GM12878 (cell line): Measurements from ENCODE around the gene ALMS1. TPM values are rescaled to one million over a fixed set of nuclear protein-coding genes. Genes with fewer than 3 reads are reported as not detected.

Experiments used
- ATAC-seq: fragments of 200-7000 bp; cut with Tn5 transposase; 3 replicates; pipeline ENCODE4 v1.9.1; 2020; ENCODE audit warnings: mild to moderate bottlenecking, moderate library complexity
- BruUV-seq: library from RNA; stranded (reverse); fragments of 400-500 nt; replicated peaks from 2 replicates; lab custom pipeline; 2021; lab: Mats Ljungman, UMichigan
- CTCF ChIA-PET: fragments of 300-600 bp; sonication (Branson Sonifier 250); formaldehyde crosslinking; extraction: SDS; loops from one replicate; lab custom pipeline; 2021; ENCODE audit warnings: inconsistent platforms; lab: Yijun Ruan, JAX
- POLR2A ChIA-PET: fragments of 350-600 bp; formaldehyde crosslinking; extraction: SDS; loops from one replicate; lab custom pipeline; 2021; ENCODE audit warnings: inconsistent platforms; lab: Charles Lee
- RAD21 ChIA-PET: fragments of 300-600 bp; sonication (Branson Sonifier 250); formaldehyde crosslinking; loops from one replicate; lab custom pipeline; 2023; ENCODE audit warnings: antibody characterized with exemption; ENCODE audit not compliant: unreplicated experiment; lab: Charles Lee
- SMC1A ChIA-PET: fragments of 300-600 bp; sonication (Branson Sonifier 250); formaldehyde crosslinking; loops from one replicate; lab custom pipeline; 2023; ENCODE audit not compliant: unreplicated experiment, uncharacterized antibody; lab: Charles Lee
- DNase-seq: peaks from one replicate; pipeline ENCODE4 v3.0.0-alpha.2; 2011; ENCODE audit warnings: low read depth, low spot score
- FAIRE-seq: peaks from 3 replicates; lab custom pipeline; 2011; peaks lifted over from hg19 to GRCh38; lab: Jason Lieb, UNC
- H2AFZ ChIP-seq: 2 replicates; pipeline ENCODE4 v1.6.0; 2011; ENCODE audit warnings: low read depth, low read length, control low read depth; ENCODE audit not compliant: control insufficient read depth
- H3K27ac ChIP-seq: 2 replicates; pipeline ENCODE4 v1.5.1; 2011; ENCODE audit warnings: control low read depth; ENCODE audit not compliant: control insufficient read depth, insufficient read depth
- H3K27me3 ChIP-seq, 2 experiments: replicated peaks in 1 of 2; 2 replicates each; pipeline versions ENCODE4 v1.6.0 to v1.6.1; 2011; ENCODE audit warnings: low read length in 1 of 2; ENCODE audit not compliant: control insufficient read depth in 2 of 2, insufficient read depth in 2 of 2
- H3K36me3 ChIP-seq, 2 experiments: 2 replicates each; pipeline ENCODE4 v1.5.1; 2011; ENCODE audit warnings: low read length in 1 of 2; ENCODE audit not compliant: control insufficient read depth in 2 of 2, insufficient read depth in 2 of 2
- H3K4me1 ChIP-seq: 2 replicates; pipeline ENCODE4 v1.6.1; 2011; ENCODE audit warnings: mild to moderate bottlenecking, low read length, moderate library complexity, mixed read lengths; ENCODE audit not compliant: control insufficient read depth, insufficient read depth
- H3K4me2 ChIP-seq: 2 replicates; pipeline ENCODE4 v1.6.0; 2011; ENCODE audit warnings: control low read depth; ENCODE audit not compliant: control insufficient read depth, insufficient read depth
- H3K4me3 ChIP-seq: fragments of 200-600 bp; sonication (generic); 2 replicates; pipeline ENCODE4 v1.5.1; 2016
- H3K79me2 ChIP-seq: 2 replicates; pipeline ENCODE4 v1.6.0; 2011; ENCODE audit warnings: low read length; ENCODE audit not compliant: control insufficient read depth, insufficient read depth
- H3K9ac ChIP-seq: 2 replicates; pipeline ENCODE4 v1.8.0; 2011; ENCODE audit warnings: low read length, control low read depth, mixed read lengths; ENCODE audit not compliant: control insufficient read depth, insufficient read depth
- H3K9me3 ChIP-seq: replicated peaks from 3 replicates; pipeline ENCODE4 v1.5.1; 2011; ENCODE audit warnings: mild to moderate bottlenecking, low read length; ENCODE audit not compliant: control insufficient read depth, insufficient read depth
- H4K20me1 ChIP-seq: 2 replicates; pipeline ENCODE4 v1.6.0; 2011; ENCODE audit not compliant: control insufficient read depth, insufficient read depth
- CUX1 ChIP-seq: IDR thresholded peaks from 2 replicates; pipeline ENCODE4 v1.6.1; 2012; ENCODE audit warnings: improper control_type of control experiment, low read depth, low read length; ENCODE audit not compliant: insufficient replicate concordance
- E2F8 ChIP-seq: fragments of 450-650 bp; IDR thresholded peaks from 2 replicates; pipeline ENCODE4 v1.6.1; 2018; ENCODE audit warnings: mild to moderate bottlenecking, low read depth, moderate library complexity; ENCODE audit not compliant: partially characterized antibody
- ELK1 ChIP-seq: IDR thresholded peaks from 2 replicates; pipeline ENCODE4 v1.6.1; 2012; ENCODE audit warnings: low read depth, low read length, improper control_type of control experiment
- HDAC2 ChIP-seq: fragments of 200-600 bp; sonication (generic); IDR thresholded peaks from 2 replicates; pipeline ENCODE4 v1.6.1; 2017
- JUNB ChIP-seq: IDR thresholded peaks from 2 replicates; pipeline ENCODE4 v1.6.1; 2016; ENCODE audit warnings: antibody characterized with exemption, mild to moderate bottlenecking
- KLF5 ChIP-seq: fragments of 450-650 bp; IDR thresholded peaks from 2 replicates; pipeline ENCODE4 v1.6.1; 2014; ENCODE audit warnings: mild to moderate bottlenecking; ENCODE audit not compliant: partially characterized antibody
- TCF12 ChIP-seq: IDR thresholded peaks from 2 replicates; pipeline ENCODE4 v1.6.1; 2011; ENCODE audit warnings: low read depth, mild to moderate bottlenecking, low read length
- ZBTB40 ChIP-seq: fragments of 450-650 bp; IDR thresholded peaks from 2 replicates; pipeline ENCODE4 v1.6.1; 2016; ENCODE audit warnings: mild to moderate bottlenecking, moderate library complexity, borderline replicate concordance
- WGBS: methylation state at CpG from one replicate; pipeline ENCODE4 v1.1.6; 2016; ENCODE audit warnings: low lambda C conversion rate; ENCODE audit not compliant: insufficient replicate concordance, insufficient coverage; ENCODE audit errors: missing lambda C conversion rate; 5-methylcytosine and 5-hydroxymethylcytosine counted together
- in situ Hi-C: fragments of 300-500 bp; cut with MboI; formaldehyde crosslinking; loops from 9 replicates; pipeline ENCODE4 v1.14.3; 2018; ENCODE audit warnings: mixed read lengths
- intact Hi-C: fragments of 100-400 bp; cut with micrococcal nuclease; formaldehyde crosslinking; loops from one replicate; pipeline ENCODE4 v1.14.2; 2022; ENCODE audit not compliant: unreplicated experiment
- polyA plus RNA-seq, 11 experiments: library from polyadenylated mRNA; depleted of rRNA in 4 of 11; unstranded in 6 of 11; stranded (reverse) in 5 of 11; fragments of >200 nt; fragmentation: Nextera tagmentation in 4 of 11; fragmentation: Illumina TruSeq in 1 of 11; extraction: Ambion mirVana in 4 of 11; extraction: Trizol in 1 of 11; gene quantifications; 1 replicate in 1 of 11; 2 replicates in 10 of 11; pipeline versions ENCODE4 v1.2.1 to v1.2.3, GENCODE V29; 2011 to 2016; ENCODE audit warnings: inconsistent platforms in 2 of 11, missing spikeins in 2 of 11, low read depth in 1 of 11
- total RNA-seq, 4 experiments: library from RNA; depleted of rRNA in 3 of 4; stranded (reverse); fragments of >200 nt in 3 of 4; fragmentation: Illumina TruSeq in 1 of 4; extraction: Trizol in 1 of 4; gene quantifications; 2 replicates each; pipeline versions ENCODE4 v1.2.1 to v1.2.3, GENCODE V29; 2013 to 2021

ALMS1 gene
- total and polyA plus RNA-seq, 10 of the 15 experiments (the other 5 are each of a cell fraction or from before 2014, with no cell fraction given): 1.1 to 25.8 (median 10.6) TPM

- no peaks in the 10 kb centered on the region for H3K79me2 ChIP-seq
- FAIRE-seq (no peak), ATAC-seq (peak; percentile 67), DNase-seq (no peak)
- H4K20me1 ChIP-seq: no peaks in the 10 kb centered on the region
- H3K27ac ChIP-seq: no peak overlapping the region
- TF ChIP-seq TCF12 (no peak), JUNB (no peak), ZBTB40 (no peak), KLF5 (no peak), ELK1 (no peak), HDAC2 (no peak), CUX1 (no peak), E2F8 (no peak)
- H3K4me2 ChIP-seq: no peak overlapping the region
- RAD21 ChIA-PET: no interaction called here
- no peaks in the 10 kb centered on the region for H3K27me3 ChIP-seq
- 89% methylated on average over 5 of the region's 5 CpGs for WGBS
- H2AFZ ChIP-seq: no peak overlapping the region
- POLR2A ChIA-PET: no interaction called here
- no TSS peak for BruUV-seq
- no peaks in the 10 kb centered on the region for H3K4me1 ChIP-seq
- CTCF ChIA-PET: no interaction called here
- no peaks in the 10 kb centered on the region for H3K36me3 ChIP-seq
- H3K9ac ChIP-seq: no peak overlapping the region
- SMC1A ChIA-PET: no interaction called here
- H3K9me3 ChIP-seq: no peaks in the 10 kb centered on the region
- in situ Hi-C loops: no loop called here
- no peak overlapping the region for H3K4me3 ChIP-seq
- intact Hi-C loops: no loop called here
Observed at GRCh38 chr2:73566288-73566878, 180.7 kb downstream of the ALMS1 start.
